H1 (cell line): ENCODE results near the gene PSMG2. TPM values are rescaled to one million over a fixed set of nuclear protein-coding genes. Genes with fewer than 3 reads are reported as not detected.

ENCODE experiments used
- CREB1 ChIP-seq: IDR thresholded peaks from 2 replicates; pipeline ENCODE4 v1.6.1; 2012; ENCODE audit warnings: inconsistent platforms
- POU5F1 ChIP-seq: IDR thresholded peaks from 2 replicates; pipeline ENCODE4 v1.6.1; 2011; ENCODE audit warnings: low read depth, mild to moderate bottlenecking, low read length, moderate library complexity
- SIX5 ChIP-seq: IDR thresholded peaks from 2 replicates; pipeline ENCODE4 v1.6.1; 2011; ENCODE audit warnings: mild to moderate bottlenecking, low read depth, low read length
- TAF7 ChIP-seq: optimal IDR thresholded peaks from 2 replicates; pipeline ENCODE3; 2011; ENCODE audit warnings: low read depth, mild to moderate bottlenecking, inconsistent platforms, low read length, moderate library complexity, borderline replicate concordance
- polyA plus RNA-seq, 7 experiments: library from polyadenylated mRNA; depleted of rRNA in 3 of 7; stranded (reverse) in 5 of 7; unstranded in 2 of 7; fragments of >200 nt in 5 of 7; fragments of 200-250 nt in 2 of 7; gene quantifications; 1 replicate in 5 of 7; 2 replicates in 1 of 7; 4 replicates in 1 of 7; pipeline versions ENCODE4 v1.2.1 to v1.2.3, GENCODE V29; 2011 to 2013; ENCODE audit warnings: missing spikeins in 2 of 7, mixed read lengths in 2 of 7
- total RNA-seq: library from RNA; stranded (reverse); fragmentation: NEBNext Ultra II Directional; extraction: Animal tissue kit (Norgen Biotek cat#: 25700); gene quantifications from 2 replicates; pipeline ENCODE4 v1.2.1, GENCODE V29; 2021
- TF ChIP-seq, protein P1 (sequence below): IDR thresholded peaks from 2 replicates; pipeline ENCODE4 v1.6.1; 2012; ENCODE audit warnings: inconsistent platforms

PSMG2 gene
- total and polyA plus RNA-seq, 2 of the 8 experiments (the other 6 are each of a cell fraction or from before 2014, with no cell fraction given), result 52.9 to 79.3 TPM

DNA sequence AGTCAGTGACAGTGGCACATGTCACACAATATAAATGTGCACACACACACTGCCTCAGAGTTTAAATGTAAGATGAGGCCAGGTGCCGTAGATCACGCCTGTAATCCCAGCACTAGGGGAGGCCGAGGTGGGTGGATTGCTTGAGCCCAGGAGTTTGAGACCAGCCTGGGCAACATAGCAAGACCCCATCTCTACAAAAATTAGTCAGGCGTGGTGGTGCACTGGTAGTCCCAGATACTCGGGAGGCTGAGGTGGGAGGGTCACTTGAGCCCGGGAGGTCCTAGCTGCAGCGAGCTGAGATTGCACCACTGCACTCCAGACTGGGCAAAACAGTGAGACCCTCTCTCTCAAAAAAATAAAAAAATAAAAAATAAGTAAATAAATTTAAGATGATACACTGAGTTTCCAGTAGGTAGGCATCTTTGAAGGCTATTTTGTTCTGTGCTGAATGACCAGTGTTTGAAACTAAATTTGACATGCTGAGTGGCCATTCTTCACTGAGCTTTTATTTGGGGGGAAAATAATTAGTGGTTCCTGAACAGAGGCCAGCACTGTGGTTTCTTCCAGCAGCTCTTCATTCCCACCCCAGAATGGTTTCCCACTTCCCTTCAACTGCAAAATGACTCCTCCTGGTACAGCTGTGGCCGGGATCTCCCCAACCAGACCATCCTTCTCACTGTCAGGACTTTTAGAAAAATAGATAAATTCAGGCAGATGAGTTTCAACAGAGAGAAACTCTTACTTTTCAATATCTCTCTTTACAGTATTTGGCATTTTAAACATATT, 44.9 kb downstream of the PSMG2 start (continued):
- no peak for TF ChIP-seq CREB1
- TF ChIP-seq, protein P1, sequence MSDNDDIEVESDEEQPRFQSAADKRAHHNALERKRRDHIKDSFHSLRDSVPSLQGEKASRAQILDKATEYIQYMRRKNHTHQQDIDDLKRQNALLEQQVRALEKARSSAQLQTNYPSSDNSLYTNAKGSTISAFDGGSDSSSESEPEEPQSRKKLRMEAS, result no peak
- no peak for TF ChIP-seq TAF7
- TF ChIP-seq POU5F1, result no peak
- no peak for TF ChIP-seq SIX5
- TF ChIP-seq, all 59 proteins: peak for 0
